Measurements from ENCODE around the gene OR2B6.
"Not testable (repeated sequence)": the region's sequence is repeated elsewhere in the genome, so short reads cannot be mapped to it uniquely, and the experiment has no call there.

OR2B6 gene

DNA sequence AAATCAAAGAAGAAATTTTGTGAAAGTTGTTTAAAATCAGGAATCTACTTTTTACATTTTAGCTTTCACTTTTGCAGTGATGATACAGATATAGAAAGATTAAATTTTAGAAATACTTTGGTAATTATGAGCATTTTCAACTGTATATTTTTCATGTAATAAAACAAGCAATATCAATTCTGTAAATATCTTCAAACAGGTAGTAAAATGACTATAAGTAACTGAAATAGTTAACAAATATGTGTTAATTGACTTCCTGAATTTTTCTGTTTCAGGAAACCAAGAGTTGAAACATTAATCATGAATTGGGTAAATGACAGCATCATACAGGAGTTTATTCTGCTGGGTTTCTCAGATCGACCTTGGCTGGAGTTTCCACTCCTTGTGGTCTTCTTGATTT lies at the start of gene OR2B6:
Gene OR2B6 (plus strand): TSS at position 301 of the 400 bp plus-strand sequence. CDS start 0 bp downstream, at position 301.
- no peak for DNase-seq (ENCODE audit: low spot score)
- in situ Hi-C loops (cut with MboI; ENCODE audit: low pct_unique_long_range_greater_than_20kb, low sequenced_read_pairs, unreplicated experiment), result no loop called here
- TF ChIP-seq, protein P1, sequence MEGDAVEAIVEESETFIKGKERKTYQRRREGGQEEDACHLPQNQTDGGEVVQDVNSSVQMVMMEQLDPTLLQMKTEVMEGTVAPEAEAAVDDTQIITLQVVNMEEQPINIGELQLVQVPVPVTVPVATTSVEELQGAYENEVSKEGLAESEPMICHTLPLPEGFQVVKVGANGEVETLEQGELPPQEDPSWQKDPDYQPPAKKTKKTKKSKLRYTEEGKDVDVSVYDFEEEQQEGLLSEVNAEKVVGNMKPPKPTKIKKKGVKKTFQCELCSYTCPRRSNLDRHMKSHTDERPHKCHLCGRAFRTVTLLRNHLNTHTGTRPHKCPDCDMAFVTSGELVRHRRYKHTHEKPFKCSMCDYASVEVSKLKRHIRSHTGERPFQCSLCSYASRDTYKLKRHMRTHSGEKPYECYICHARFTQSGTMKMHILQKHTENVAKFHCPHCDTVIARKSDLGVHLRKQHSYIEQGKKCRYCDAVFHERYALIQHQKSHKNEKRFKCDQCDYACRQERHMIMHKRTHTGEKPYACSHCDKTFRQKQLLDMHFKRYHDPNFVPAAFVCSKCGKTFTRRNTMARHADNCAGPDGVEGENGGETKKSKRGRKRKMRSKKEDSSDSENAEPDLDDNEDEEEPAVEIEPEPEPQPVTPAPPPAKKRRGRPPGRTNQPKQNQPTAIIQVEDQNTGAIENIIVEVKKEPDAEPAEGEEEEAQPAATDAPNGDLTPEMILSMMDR (IDR thresholded peaks at IDR 0.05; ENCODE audit: extremely low read depth, insufficient read depth, missing control alignments), result no peak

DNA sequence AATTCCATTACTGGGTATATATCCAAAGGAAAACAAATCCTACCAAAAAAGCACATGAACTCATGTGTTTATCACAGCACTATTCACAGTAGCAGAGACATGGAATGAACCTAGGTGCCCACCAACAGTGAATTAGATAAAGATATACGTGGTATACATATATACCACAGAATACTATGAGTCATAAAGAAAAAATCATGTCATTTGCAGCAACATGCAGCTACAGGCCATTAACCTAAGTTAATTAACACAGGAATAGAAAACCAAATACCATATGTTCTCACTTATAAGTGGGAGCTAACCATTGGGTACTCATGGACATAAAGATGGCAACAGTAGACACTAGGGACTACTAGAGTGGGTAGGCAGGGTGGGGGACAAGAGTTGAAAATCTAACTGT lies 49.0 kb upstream of the OR2B6 start:
- no peak for DNase-seq (ENCODE audit: low spot score)
- TF ChIP-seq, protein P1 (IDR thresholded peaks at IDR 0.05; ENCODE audit: extremely low read depth, insufficient read depth, missing control alignments), result no peak
- in situ Hi-C loops (cut with MboI; ENCODE audit: low pct_unique_long_range_greater_than_20kb, low sequenced_read_pairs, unreplicated experiment), result no loop called here

- TF ChIP-seq, protein P1 (IDR thresholded peaks at IDR 0.05; ENCODE audit: extremely low read depth, insufficient read depth, missing control alignments), result no peak
- DNase-seq (ENCODE audit: low spot score), result no peak
- in situ Hi-C loops (cut with MboI; ENCODE audit: low pct_unique_long_range_greater_than_20kb, low sequenced_read_pairs, unreplicated experiment), result no loop called here
Measured at GRCh38 chr6:27911956-27912446, 45.0 kb upstream of the OR2B6 start, which contains the start of gene OR2B2. Gene OR2B2 (minus strand): TSS chr6:27912396. CDS start chr6:27912319, 77 bp downstream.

GRCh38 chr6:27922949-27923348 lies 34.1 kb upstream of the OR2B6 start:
- in situ Hi-C loops (cut with MboI; ENCODE audit: low pct_unique_long_range_greater_than_20kb, low sequenced_read_pairs, unreplicated experiment), result no loop called here
- DNase-seq (ENCODE audit: low spot score), result no peak
- TF ChIP-seq, protein P1 (IDR thresholded peaks at IDR 0.05; ENCODE audit: extremely low read depth, insufficient read depth, missing control alignments), result no peak

DNA sequence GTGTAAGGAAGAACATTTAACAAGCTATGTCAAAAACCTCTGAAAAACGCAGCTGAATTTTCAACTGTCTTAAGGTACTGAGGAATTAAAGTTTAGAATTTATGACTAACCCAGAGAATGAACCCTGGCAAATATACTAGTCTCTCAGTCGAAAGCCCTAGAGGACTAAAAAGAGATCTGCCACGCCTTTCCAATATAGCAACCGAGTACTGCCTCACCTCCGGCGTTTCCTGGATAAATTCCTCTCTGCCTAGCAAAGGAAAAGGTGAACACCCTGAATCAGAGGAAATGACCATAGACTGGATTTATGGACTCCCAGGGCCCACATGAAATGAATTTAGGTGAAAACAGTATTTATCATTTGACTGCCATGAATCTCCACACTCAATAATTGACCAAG lies 32.9 kb upstream of the OR2B6 start:
- in situ Hi-C loops (cut with MboI; ENCODE audit: low pct_unique_long_range_greater_than_20kb, low sequenced_read_pairs, unreplicated experiment), result no loop called here
- no peak for DNase-seq (ENCODE audit: low spot score)
- TF ChIP-seq, protein P1 (IDR thresholded peaks at IDR 0.05; ENCODE audit: extremely low read depth, insufficient read depth, missing control alignments), result no peak

DNA sequence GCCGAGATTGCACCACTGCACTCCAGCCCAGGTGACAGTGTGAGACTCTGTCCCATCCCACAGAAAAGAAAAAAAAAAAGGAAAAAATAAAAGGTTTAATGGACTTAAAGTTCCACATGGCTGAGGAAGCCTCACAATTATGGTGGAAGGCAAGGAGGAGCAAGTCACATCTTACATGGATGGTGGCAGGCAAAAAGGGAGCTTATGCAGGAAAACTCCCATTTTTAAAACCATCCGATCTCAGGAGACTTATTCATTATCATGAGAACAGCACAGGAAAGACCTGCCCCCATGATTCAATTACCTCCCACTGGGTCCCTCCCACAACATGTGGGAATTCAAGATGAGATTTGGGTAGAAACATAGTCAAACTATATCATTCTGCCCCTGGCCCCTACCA lies 29.0 kb upstream of the OR2B6 start:
- DNase-seq (ENCODE audit: low spot score); in situ Hi-C loops (cut with MboI; ENCODE audit: low pct_unique_long_range_greater_than_20kb, low sequenced_read_pairs, unreplicated experiment): not testable (repeated sequence)

- in situ Hi-C loops (cut with MboI; ENCODE audit: low pct_unique_long_range_greater_than_20kb, low sequenced_read_pairs, unreplicated experiment); DNase-seq (ENCODE audit: low spot score): not testable (repeated sequence)
Measured at GRCh38 chr6:27929930-27930329, 27.1 kb upstream of the OR2B6 start.

DNA sequence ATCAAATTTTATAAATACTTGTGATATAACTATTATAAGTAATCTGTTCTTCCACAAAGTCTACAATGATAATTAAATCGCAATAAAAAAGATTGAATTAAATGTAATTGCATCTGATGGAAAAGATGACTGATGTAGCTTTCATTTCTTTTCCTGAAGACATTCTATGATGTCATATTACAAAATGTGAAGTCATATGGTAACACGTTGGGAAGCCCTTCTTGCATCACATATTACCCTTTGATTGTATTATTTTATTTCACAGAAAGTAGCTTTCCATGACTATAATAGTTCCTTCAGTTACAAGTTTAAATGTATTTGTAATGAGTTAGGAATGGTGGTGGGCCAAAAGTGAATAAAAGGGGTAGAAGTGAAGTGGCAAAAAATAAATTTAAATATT lies 25.8 kb upstream of the OR2B6 start:
- TF ChIP-seq, protein P1 (IDR thresholded peaks at IDR 0.05; ENCODE audit: extremely low read depth, insufficient read depth, missing control alignments), result no peak
- DNase-seq (ENCODE audit: low spot score), result no peak
- in situ Hi-C loops (cut with MboI; ENCODE audit: low pct_unique_long_range_greater_than_20kb, low sequenced_read_pairs, unreplicated experiment), result no loop called here

Measured in GM13977 (cell line).